Measurements from ENCODE around the gene BLOC1S3.
A peak's percentile ranks its signal among the peaks of the same experiment; 100 is the strongest.

The BLOC1S3 gene

GRCh38 chr19:45175515-45176345 lies 2.9 kb upstream of the BLOC1S3 start:
- Histone ChIP-seq H3K36me3 (ENCODE audit: insufficient read depth, low read length) (no peaks in the 10 kb centered on the region), H3K27me3 (ENCODE audit: insufficient read depth, low read length) (no peaks in the 10 kb centered on the region), H3K4me3 (ENCODE audit: low read length) (no peak overlapping the region), H3K9ac (ENCODE audit: low read depth, low read length) (no peak overlapping the region), H3K27ac (ENCODE audit: low read depth, low read length) (no peak overlapping the region), H3K4me1 (ENCODE audit: insufficient read depth, low read length) (0 out of 2 replicates have a peak, but pooled peaks cover 6% of the 10 kb centered on the region), H3K9me3 (ENCODE audit: insufficient read depth, low read depth, low read length) (no peaks in the 10 kb centered on the region)
- 90% methylated on average over 9 of the region's 10 CpGs for WGBS

GRCh38 chr19:45177817-45178261 lies 745 bp upstream of the BLOC1S3 start, which contains the start of gene TRAPPC6A:
TSS of gene TRAPPC6A (minus strand) at chr19:45178237. CDS start at chr19:45178218, 19 bp downstream.
- Histone ChIP-seq H3K36me3 (ENCODE audit: insufficient read depth, low read length) (no peaks in the 10 kb centered on the region), H3K9ac (ENCODE audit: low read depth, low read length) (peak within 1 kb of the TSS; percentile 79), H3K27me3 (ENCODE audit: insufficient read depth, low read length) (no peaks in the 10 kb centered on the region), H3K4me3 (ENCODE audit: low read length) (peak within 1 kb of the TSS; percentile 88), H3K9me3 (ENCODE audit: insufficient read depth, low read depth, low read length) (no peaks in the 10 kb centered on the region), H3K27ac (ENCODE audit: low read depth, low read length) (peak within 1 kb of the TSS; percentile 69; the same call in 1 of the 2 replicates), H3K4me1 (ENCODE audit: insufficient read depth, low read length) (0 out of 2 replicates have a peak, but pooled peaks cover 6% of the 10 kb centered on the region)
- WGBS, result under 1% methylated on average over 36 of the region's 36 CpGs

GRCh38 chr19:45179072-45179891 lies 698 bp downstream of the BLOC1S3 start:
- H3K36me3 ChIP-seq (ENCODE audit: insufficient read depth, low read length), result no peaks in the 10 kb centered on the region
- H3K27ac ChIP-seq (ENCODE audit: low read depth, low read length), result peak overlapping the region; percentile 52; the same call in 1 of the 2 replicates
- peak overlapping the region; percentile 64 for H3K9ac ChIP-seq (ENCODE audit: low read depth, low read length)
- H3K9me3 ChIP-seq (ENCODE audit: insufficient read depth, low read depth, low read length), result no peaks in the 10 kb centered on the region
- 2% methylated on average over 97 of the region's 97 CpGs for WGBS
- 0 out of 2 replicates have a peak, but pooled peaks cover 6% of the 10 kb centered on the region for H3K4me1 ChIP-seq (ENCODE audit: insufficient read depth, low read length)
- peak overlapping the region; percentile 88 for H3K4me3 ChIP-seq (ENCODE audit: low read length)
- H3K27me3 ChIP-seq (ENCODE audit: insufficient read depth, low read length), result no peaks in the 10 kb centered on the region

- H3K27ac ChIP-seq (ENCODE audit: low read depth, low read length), result no peak overlapping the region
- peak overlapping the region; percentile 88 for H3K4me3 ChIP-seq (ENCODE audit: low read length)
- no peaks in the 10 kb centered on the region for H3K9me3 ChIP-seq (ENCODE audit: insufficient read depth, low read depth, low read length)
- H3K9ac ChIP-seq (ENCODE audit: low read depth, low read length), result peak overlapping the region; percentile 64
- no peaks in the 10 kb centered on the region for H3K27me3 ChIP-seq (ENCODE audit: insufficient read depth, low read length)
- 61% methylated on average over 8 of the region's 9 CpGs for WGBS
- no peaks in the 10 kb centered on the region for H3K36me3 ChIP-seq (ENCODE audit: insufficient read depth, low read length)
- 0 out of 2 replicates have a peak, but pooled peaks cover 6% of the 10 kb centered on the region for H3K4me1 ChIP-seq (ENCODE audit: insufficient read depth, low read length)
These were observed 1.3 kb downstream of the BLOC1S3 start for GRCh38 chr19:45179892-45180370.

- Histone ChIP-seq H3K27me3 (ENCODE audit: insufficient read depth, low read length) (no peaks in the 10 kb centered on the region), H3K27ac (ENCODE audit: low read depth, low read length) (no peak overlapping the region), H3K9me3 (ENCODE audit: insufficient read depth, low read depth, low read length) (no peaks in the 10 kb centered on the region), H3K4me3 (ENCODE audit: low read length) (no peak overlapping the region), H3K4me1 (ENCODE audit: insufficient read depth, low read length) (0 out of 2 replicates have a peak, but pooled peaks cover 6% of the 10 kb centered on the region), H3K9ac (ENCODE audit: low read depth, low read length) (no peak overlapping the region), H3K36me3 (ENCODE audit: insufficient read depth, low read length) (no peaks in the 10 kb centered on the region)
- WGBS, result 91% methylated on average over 7 of the region's 7 CpGs
These were observed 2.4 kb downstream of the BLOC1S3 start for GRCh38 chr19:45180936-45181335.

GRCh38 chr19:45182758-45183157 lies 4.2 kb downstream of the BLOC1S3 start:
- WGBS, result 93% methylated on average over 4 of the region's 4 CpGs
- Histone ChIP-seq H3K4me1 (ENCODE audit: insufficient read depth, low read length) (0 out of 2 replicates have a peak, but pooled peaks cover 6% of the 10 kb centered on the region), H3K36me3 (ENCODE audit: insufficient read depth, low read length) (no peaks in the 10 kb centered on the region), H3K9me3 (ENCODE audit: insufficient read depth, low read depth, low read length) (no peaks in the 10 kb centered on the region), H3K4me3 (ENCODE audit: low read length) (no peak overlapping the region), H3K9ac (ENCODE audit: low read depth, low read length) (no peak overlapping the region), H3K27ac (ENCODE audit: low read depth, low read length) (no peak overlapping the region), H3K27me3 (ENCODE audit: insufficient read depth, low read length) (no peaks in the 10 kb centered on the region)

- H3K9ac ChIP-seq (ENCODE audit: low read depth, low read length), result no peak overlapping the region
- no peaks in the 10 kb centered on the region for H3K9me3 ChIP-seq (ENCODE audit: insufficient read depth, low read depth, low read length)
- 95% methylated on average over 5 of the region's 5 CpGs for WGBS
- 0 out of 2 replicates have a peak, but pooled peaks cover 6% of the 10 kb centered on the region for H3K4me1 ChIP-seq (ENCODE audit: insufficient read depth, low read length)
- no peaks in the 10 kb centered on the region for H3K36me3 ChIP-seq (ENCODE audit: insufficient read depth, low read length)
- H3K27ac ChIP-seq (ENCODE audit: low read depth, low read length), result no peak overlapping the region
- H3K27me3 ChIP-seq (ENCODE audit: insufficient read depth, low read length), result no peaks in the 10 kb centered on the region
- H3K4me3 ChIP-seq (ENCODE audit: low read length), result no peak overlapping the region
These were observed 5.5 kb downstream of the BLOC1S3 start for GRCh38 chr19:45184115-45184514.

GRCh38 chr19:45186509-45187334 lies 8.1 kb downstream of the BLOC1S3 start:
- Histone ChIP-seq H3K9ac (ENCODE audit: low read depth, low read length) (no peak overlapping the region), H3K9me3 (ENCODE audit: insufficient read depth, low read depth, low read length) (no peaks in the 10 kb centered on the region), H3K4me3 (ENCODE audit: low read length) (no peak overlapping the region), H3K36me3 (ENCODE audit: insufficient read depth, low read length) (no peaks in the 10 kb centered on the region), H3K4me1 (ENCODE audit: insufficient read depth, low read length) (no peaks in the 10 kb centered on the region), H3K27ac (ENCODE audit: low read depth, low read length) (no peak overlapping the region), H3K27me3 (ENCODE audit: insufficient read depth, low read length) (no peaks in the 10 kb centered on the region)
- WGBS, result 90% methylated on average over 12 of the region's 12 CpGs

GRCh38 chr19:45187421-45188100 lies 9.0 kb downstream of the BLOC1S3 start:
- no peaks in the 10 kb centered on the region for H3K9me3 ChIP-seq (ENCODE audit: insufficient read depth, low read depth, low read length)
- no peak overlapping the region for H3K27ac ChIP-seq (ENCODE audit: low read depth, low read length)
- H3K27me3 ChIP-seq (ENCODE audit: insufficient read depth, low read length), result no peaks in the 10 kb centered on the region
- H3K4me3 ChIP-seq (ENCODE audit: low read length), result no peak overlapping the region
- H3K9ac ChIP-seq (ENCODE audit: low read depth, low read length), result no peak overlapping the region
- no peaks in the 10 kb centered on the region for H3K4me1 ChIP-seq (ENCODE audit: insufficient read depth, low read length)
- H3K36me3 ChIP-seq (ENCODE audit: insufficient read depth, low read length), result no peaks in the 10 kb centered on the region
- 40% methylated on average over 11 of the region's 12 CpGs for WGBS

- Histone ChIP-seq H3K36me3 (ENCODE audit: insufficient read depth, low read length) (no peaks in the 10 kb centered on the region), H3K27me3 (ENCODE audit: insufficient read depth, low read length) (no peaks in the 10 kb centered on the region), H3K4me3 (ENCODE audit: low read length) (no peak overlapping the region), H3K4me1 (ENCODE audit: insufficient read depth, low read length) (no peaks in the 10 kb centered on the region), H3K27ac (ENCODE audit: low read depth, low read length) (no peak overlapping the region), H3K9ac (ENCODE audit: low read depth, low read length) (no peak overlapping the region), H3K9me3 (ENCODE audit: insufficient read depth, low read depth, low read length) (no peaks in the 10 kb centered on the region)
- 100% methylated on average over 1 of the region's 1 CpG for WGBS
These were observed 11.4 kb downstream of the BLOC1S3 start for GRCh38 chr19:45189971-45190370.
